HepG2 (cell line): Measurements from ENCODE around the gene PSD4. TPM values are rescaled to one million over a fixed set of nuclear protein-coding genes. Genes with fewer than 3 reads are reported as not detected.

Source experiments
- CENPT ChIP-seq: sonication (generic); formaldehyde crosslinking; IDR thresholded peaks from 2 replicates; pipeline ENCODE4 v1.8.0; 2022; ENCODE audit warnings: low read depth, mild to moderate bottlenecking, moderate library complexity, missing genetic modification reagents
- FIP1L1 ChIP-seq: fragments of 200-400 bp; formaldehyde crosslinking; IDR thresholded peaks from 2 replicates; pipeline ENCODE4 v1.6.1; 2018; ENCODE audit warnings: low read depth, mild to moderate bottlenecking, low read length, moderate library complexity, borderline replicate concordance; ENCODE audit not compliant: insufficient read depth
- FUBP1 ChIP-seq: sonication (generic); formaldehyde crosslinking; IDR thresholded peaks from 2 replicates; pipeline ENCODE4 v1.5.1; 2020; ENCODE audit warnings: missing genetic modification reagents, mild to moderate bottlenecking, borderline replicate concordance
- HIC2 ChIP-seq: sonication (generic); formaldehyde crosslinking; IDR thresholded peaks from 2 replicates; pipeline ENCODE4 v1.9.0; 2022; ENCODE audit warnings: low read depth, missing genetic modification reagents
- HIVEP1 ChIP-seq: sonication (generic); formaldehyde crosslinking; IDR thresholded peaks from 2 replicates; pipeline ENCODE4 v1.4.0; 2020; ENCODE audit warnings: mild to moderate bottlenecking, missing genetic modification reagents
- KDM5B ChIP-seq: sonication (generic); formaldehyde crosslinking; IDR thresholded peaks from 2 replicates; pipeline ENCODE4 v1.4.0; 2020; ENCODE audit warnings: missing genetic modification reagents, mild to moderate bottlenecking, borderline replicate concordance
- MED8 ChIP-seq: sonication (generic); formaldehyde crosslinking; IDR thresholded peaks from 2 replicates; pipeline ENCODE4 v1.8.1; 2023; ENCODE audit warnings: mild to moderate bottlenecking, missing genetic modification reagents; ENCODE audit not compliant: insufficient replicate concordance
- MIER3 ChIP-seq: IDR thresholded peaks from 2 replicates; pipeline ENCODE4 v1.6.1; 2016; ENCODE audit warnings: missing compliant biosample characterization, borderline replicate concordance
- MLLT10 ChIP-seq: sonication (generic); formaldehyde crosslinking; IDR thresholded peaks from 2 replicates; pipeline ENCODE4 v1.4.0; 2020; ENCODE audit warnings: missing genetic modification reagents
- MYNN ChIP-seq: sonication (generic); formaldehyde crosslinking; IDR thresholded peaks from 2 replicates; pipeline ENCODE4 v1.4.0; 2020; ENCODE audit warnings: mild to moderate bottlenecking, low read depth, missing genetic modification reagents
- NR2F1 ChIP-seq, 2 experiments: fragments of 450-650 bp in 1 of 2; formaldehyde crosslinking in 1 of 2; IDR thresholded peaks; 2 replicates each; pipeline versions ENCODE4 v1.5.0 to v1.6.1; 2016 to 2020; ENCODE audit warnings: mild to moderate bottlenecking in 1 of 2, missing compliant biosample characterization in 1 of 2, missing genetic modification reagents in 1 of 2, moderate library complexity in 1 of 2
- PAX8 ChIP-seq: sonication (generic); formaldehyde crosslinking; IDR thresholded peaks from 2 replicates; pipeline ENCODE4 v1.8.0; 2022; ENCODE audit warnings: mild to moderate bottlenecking, missing genetic modification reagents, borderline replicate concordance
- RNF219 ChIP-seq: sonication (generic); formaldehyde crosslinking; IDR thresholded peaks from 2 replicates; pipeline ENCODE4 v1.5.0; 2020; ENCODE audit warnings: mild to moderate bottlenecking, missing genetic modification reagents
- ZBTB39 ChIP-seq: sonication (generic); formaldehyde crosslinking; IDR thresholded peaks from 2 replicates; pipeline ENCODE4 v1.5.0; 2020; ENCODE audit warnings: missing genetic modification reagents
- ZNF10 ChIP-seq: sonication (generic); formaldehyde crosslinking; IDR thresholded peaks from 2 replicates; pipeline ENCODE4 v1.4.0; 2020; ENCODE audit warnings: mild to moderate bottlenecking, low read depth, missing genetic modification reagents, borderline replicate concordance
- ZNF674 ChIP-seq: sonication (generic); formaldehyde crosslinking; IDR thresholded peaks from 2 replicates; pipeline ENCODE4 v1.5.0; 2020; ENCODE audit warnings: low read depth, mild to moderate bottlenecking, missing genetic modification reagents
- ZNF678 ChIP-seq: sonication (generic); formaldehyde crosslinking; IDR thresholded peaks from 2 replicates; pipeline ENCODE4 v1.4.0; 2020; ENCODE audit warnings: mild to moderate bottlenecking, missing genetic modification reagents
- ZNF83 ChIP-seq: sonication (generic); formaldehyde crosslinking; IDR thresholded peaks from 2 replicates; pipeline ENCODE4 v1.4.0; 2020; ENCODE audit warnings: missing genetic modification reagents, mild to moderate bottlenecking, borderline replicate concordance
- ZSCAN30 ChIP-seq: sonication (generic); formaldehyde crosslinking; IDR thresholded peaks from 2 replicates; pipeline ENCODE4 v1.5.0; 2020; ENCODE audit warnings: mild to moderate bottlenecking, missing genetic modification reagents
- polyA plus RNA-seq, 8 experiments: library from polyadenylated mRNA; depleted of rRNA in 3 of 8; stranded (reverse) in 7 of 8; unstranded in 1 of 8; fragments of >200 nt; fragmentation: Illumina TruSeq in 4 of 8; extraction: Trizol in 4 of 8; gene quantifications; 2 replicates each; pipeline versions ENCODE4 v1.2.1 to v1.2.3, GENCODE V29; 2011 to 2016; ENCODE audit warnings: low read depth in 4 of 8, missing spikeins in 1 of 8, mixed read lengths in 1 of 8; ENCODE audit not compliant: insufficient read depth in 1 of 8
- total RNA-seq, 5 experiments: library from RNA; depleted of rRNA; stranded (reverse); fragments of >200 nt; fragmentation: Illumina TruSeq; extraction: Trizol; gene quantifications; 2 replicates each; pipeline ENCODE4 v1.2.3, GENCODE V29; 2016; ENCODE audit warnings: low read depth in 1 of 5

PSD4 gene
- total and polyA plus RNA-seq, 2 of the 13 experiments (the other 11 are each of a cell fraction or from before 2014, with no cell fraction given) = 5.8 to 9.4 TPM

- TF ChIP-seq HIC2 (no peak), ZSCAN30 (no peak), MYNN (CRISPR knock-in tag) (no peak), HIVEP1 (CRISPR knock-in tag) (no peak; the same call in 1 of the 2 replicates), PAX8 (CRISPR knock-in tag) (no peak), RNF219 (CRISPR knock-in tag) (no peak), ZNF10 (CRISPR knock-in tag) (no peak), FIP1L1 (no peak), ZNF83 (CRISPR knock-in tag) (no peak), NR2F1 (CRISPR knock-in tag; IDR thresholded peaks at IDR 0.05) (peak; percentile 46 to 65; a peak in 3 of 4 replicates), MLLT10 (no peak), MIER3 (0 out of 2 replicates have a peak, but pooled peaks have one; percentile 48), MED8 (no peak), KDM5B (CRISPR knock-in tag) (0 out of 2 replicates have a peak, but pooled peaks have one; percentile 31), ZBTB39 (CRISPR knock-in tag) (no peak), ZNF674 (CRISPR knock-in tag) (no peak), ZNF678 (CRISPR knock-in tag) (0 out of 2 replicates have a peak, but pooled peaks have one; percentile 11), CENPT (CRISPR knock-in tag) (no peak), FUBP1 (CRISPR knock-in tag) (no peak)
These were observed 71.5 kb downstream of the PSD4 start (continued) for GRCh38 chr2:113245276-113245711.
